K562 (cell line): ENCODE results near the gene RBM7. TPM values are rescaled to one million over a fixed set of nuclear protein-coding genes. Genes with fewer than 3 reads are reported as not detected.

ENCODE experiments used
- ATAC-seq: fragments of 200-7000 bp; cut with Tn5 transposase; 3 replicates; pipeline ENCODE4 v1.9.1; 2020; ENCODE audit warnings: moderate library complexity
- BruUV-seq: library from RNA; stranded (reverse); fragments of 400-500 nt; replicated peaks from 2 replicates; lab custom pipeline; 2021; lab: Mats Ljungman, UMichigan
- CTCF ChIA-PET: fragments of 300-600 bp; formaldehyde crosslinking; extraction: SDS; loops from one replicate; lab custom pipeline; 2021; ENCODE audit warnings: low intra/inter-chr PET ratio; lab: Yijun Ruan, JAX
- POLR2A ChIA-PET: fragments of 300-600, 350-650 bp; sonication (Branson Sonifier 250); formaldehyde crosslinking; extraction: SDS; loops from one replicate; lab custom pipeline; 2021; ENCODE audit warnings: antibody characterized with exemption, inconsistent platforms; lab: Yijun Ruan, JAX
- DNase-seq, 4 experiments: peaks; one replicate each; pipeline versions ENCODE4 v3.0.0 to v3.0.0-alpha.2; 2011 to 2018; ENCODE audit warnings: low spot score in 3 of 4, mixed read lengths in 3 of 4; ENCODE audit errors: extremely low read depth in 1 of 4
- FAIRE-seq: peaks from 2 replicates; lab custom pipeline; 2011; peaks lifted over from hg19 to GRCh38; lab: Jason Lieb, UNC
- H2AFZ ChIP-seq: 2 replicates; pipeline ENCODE4 v1.6.0; 2011; ENCODE audit warnings: low read depth, low read length, control low read depth, inconsistent platforms
- H3K27ac ChIP-seq: fragments of 200-600 bp; 3 replicates; pipeline ENCODE4 v1.8.0; 2011; ENCODE audit warnings: low read depth, mild to moderate bottlenecking, control low read depth, inconsistent platforms, low read length, moderate library complexity, mixed read lengths; ENCODE audit errors: extremely low read depth
- H3K27me3 ChIP-seq, 2 experiments: fragments of 300-600 bp in 1 of 2; 2 replicates in 1 of 2; 3 replicates in 1 of 2; pipeline versions ENCODE4 v1.6.0 to v1.8.0; 2011; ENCODE audit warnings: inconsistent platforms in 2 of 2, low read length in 2 of 2, mild to moderate bottlenecking in 1 of 2, mixed read lengths in 1 of 2, moderate library complexity in 1 of 2; ENCODE audit not compliant: control insufficient read depth in 2 of 2, insufficient read depth in 2 of 2
- H3K36me3 ChIP-seq: fragments of 300-600 bp; 3 replicates; pipeline ENCODE4 v1.8.0; 2011; ENCODE audit warnings: mild to moderate bottlenecking, low read length, inconsistent platforms; ENCODE audit not compliant: control insufficient read depth, insufficient read depth
- H3K4me1 ChIP-seq, 2 experiments: fragments of 200-600 bp in 1 of 2; replicated peaks in 1 of 2; 2 replicates in 1 of 2; 3 replicates in 1 of 2; pipeline versions ENCODE4 v1.5.1 to v1.8.0; 2011; ENCODE audit warnings: inconsistent platforms in 2 of 2, low read length in 2 of 2, mild to moderate bottlenecking in 1 of 2, mixed read lengths in 1 of 2, moderate library complexity in 1 of 2; ENCODE audit not compliant: control insufficient read depth in 2 of 2, insufficient read depth in 2 of 2
- H3K4me2 ChIP-seq: 2 replicates; pipeline ENCODE4 v1.6.1; 2011; ENCODE audit warnings: low read length, control low read depth, inconsistent platforms, mixed read lengths; ENCODE audit not compliant: insufficient read depth
- H3K4me3 ChIP-seq: fragments of 200-600 bp; sonication (generic), shearing (Covaris generic); 2 replicates; pipeline ENCODE4 v1.5.1; 2016; ENCODE audit warnings: control low read depth, inconsistent platforms
- H3K79me2 ChIP-seq: fragments of 200-600 bp; 3 replicates; pipeline ENCODE4 v1.8.0; 2011; ENCODE audit warnings: low read length, inconsistent platforms; ENCODE audit not compliant: control insufficient read depth, insufficient read depth
- H3K9ac ChIP-seq, 2 experiments: 2 replicates each; pipeline versions ENCODE4 v1.6.0 to v1.6.1; 2011; ENCODE audit warnings: low read depth in 2 of 2, low read length in 2 of 2, control low read depth in 1 of 2, inconsistent platforms in 1 of 2, mild to moderate bottlenecking in 1 of 2, mixed read lengths in 1 of 2; ENCODE audit not compliant: insufficient read depth in 1 of 2
- H3K9me1 ChIP-seq: one replicate; pipeline ENCODE4 v1.6.0; 2011; ENCODE audit warnings: inconsistent platforms, mild to moderate bottlenecking, low read length, moderate library complexity; ENCODE audit not compliant: control insufficient read depth, insufficient read depth
- H3K9me3 ChIP-seq: replicated peaks from 2 replicates; pipeline ENCODE4 v1.5.1; 2011; ENCODE audit warnings: low read depth, low read length, inconsistent platforms; ENCODE audit not compliant: control insufficient read depth, insufficient read depth
- H4K20me1 ChIP-seq: replicated peaks from 2 replicates; pipeline ENCODE4 v1.6.1; 2011; ENCODE audit warnings: low read length, inconsistent platforms, mixed read lengths; ENCODE audit not compliant: control insufficient read depth, insufficient read depth
- ATF2 ChIP-seq: sonication (generic); formaldehyde crosslinking; IDR thresholded peaks from 2 replicates; pipeline ENCODE4 v1.8.1; 2022; ENCODE audit warnings: missing genetic modification reagents
- L3MBTL2 ChIP-seq: fragments of 450-650 bp; IDR thresholded peaks from 2 replicates; pipeline ENCODE4 v1.6.1; 2016; ENCODE audit warnings: mild to moderate bottlenecking, moderate library complexity
- MCM2 ChIP-seq: fragments of 450-650 bp; IDR thresholded peaks from 2 replicates; pipeline ENCODE4 v1.6.1; 2017; ENCODE audit warnings: low read depth, mild to moderate bottlenecking
- MTF1 ChIP-seq: fragments of 250-450 bp; sonication (Bioruptor Pico); IDR thresholded peaks from 2 replicates; pipeline ENCODE4 v1.9.0; 2021; ENCODE audit warnings: moderate library complexity, mild to moderate bottlenecking, inconsistent platforms, borderline replicate concordance
- MYNN ChIP-seq, 2 experiments: sonication (generic); formaldehyde crosslinking in 1 of 2; IDR thresholded peaks; 2 replicates each; pipeline versions ENCODE4 v1.5.0 to v1.6.1; 2016 to 2020; ENCODE audit warnings: antibody characterized with exemption in 1 of 2, missing genetic modification reagents in 1 of 2
- PCBP1 ChIP-seq: fragments of 200-400 bp; formaldehyde crosslinking; IDR thresholded peaks from 2 replicates; pipeline ENCODE4 v1.6.1; 2018; ENCODE audit warnings: mild to moderate bottlenecking, low read depth, low read length; ENCODE audit not compliant: poor library complexity, severe bottlenecking
- SREBF1 ChIP-seq: fragments of 150-350 bp; IDR thresholded peaks from 2 replicates; pipeline ENCODE4 v1.6.1; 2014; ENCODE audit warnings: antibody characterized with exemption, low read depth, low read length, borderline replicate concordance
- SRSF9 ChIP-seq: fragments of 200-400 bp; formaldehyde crosslinking; IDR thresholded peaks from 2 replicates; pipeline ENCODE4 v1.6.1; 2017; ENCODE audit warnings: low read depth, low read length, borderline replicate concordance
- TRIM25 ChIP-seq: fragments of 450-650 bp; IDR thresholded peaks from 2 replicates; pipeline ENCODE4 v1.7.0; 2016; ENCODE audit warnings: borderline replicate concordance
- YBX1 ChIP-seq: fragments of 450-650 bp; IDR thresholded peaks from 2 replicates; pipeline ENCODE4 v1.7.1; 2016; ENCODE audit warnings: mild to moderate bottlenecking
- ZBTB33 ChIP-seq: sonication (generic); formaldehyde crosslinking; IDR thresholded peaks from 2 replicates; pipeline ENCODE4 v1.8.1; 2023; ENCODE audit warnings: mild to moderate bottlenecking, missing genetic modification reagents
- ZBTB7A ChIP-seq: IDR thresholded peaks from 2 replicates; pipeline ENCODE4 v1.6.1; 2011; ENCODE audit warnings: low read depth, mild to moderate bottlenecking, low read length, moderate library complexity, borderline replicate concordance; ENCODE audit not compliant: control insufficient read depth
- ZNF639 ChIP-seq, 2 experiments: fragments of 200-800 bp in 1 of 2; sonication (Bioruptor generic) in 1 of 2; sonication (generic) in 1 of 2; formaldehyde crosslinking in 1 of 2; IDR thresholded peaks in 1 of 2; conservative IDR thresholded peaks in 1 of 2; 2 replicates each; pipeline versions ENCODE4 v1.5.0 to v1.6.1; 2016 to 2020; ENCODE audit warnings: missing compliant biosample characterization in 1 of 2, missing genetic modification characterization in 1 of 2, missing genetic modification reagents in 1 of 2
- WGBS: fragments of 100-300 bp; shearing (Covaris generic); methylation state at CpG from one replicate; pipeline ENCODE4 v1.1.6; 2016; ENCODE audit warnings: low coverage, mixed read lengths; ENCODE audit not compliant: insufficient coverage; ENCODE audit errors: missing lambda C conversion rate; 5-methylcytosine and 5-hydroxymethylcytosine counted together
- in situ Hi-C: fragments of 300-500 bp; cut with MboI; formaldehyde crosslinking; loops from 4 replicates; pipeline ENCODE4 v1.15.0; 2018; ENCODE audit warnings: inconsistent platforms, mixed read lengths
- intact Hi-C: fragments of 100-400 bp; cut with micrococcal nuclease; formaldehyde crosslinking; loops from 2 replicates; pipeline ENCODE4 v1.14.2; 2022
- polyA plus RNA-seq, 8 experiments: library from polyadenylated mRNA; depleted of rRNA in 4 of 8; stranded (reverse) in 5 of 8; unstranded in 3 of 8; fragments of >200 nt; fragmentation: Nextera tagmentation in 2 of 8; fragmentation: Illumina TruSeq in 1 of 8; extraction: Ambion mirVana in 2 of 8; extraction: Trizol in 1 of 8; gene quantifications; 2 replicates each; pipeline versions ENCODE4 v1.2.1 to v1.2.3, GENCODE V29; 2011 to 2014; ENCODE audit warnings: inconsistent platforms in 1 of 8, missing spikeins in 1 of 8
- total RNA-seq, 7 experiments: library from RNA; depleted of rRNA in 6 of 7; stranded (reverse); fragments of >200 nt in 6 of 7; fragmentation: Illumina TruSeq in 2 of 7; extraction: Trizol in 2 of 7; gene quantifications; 2 replicates each; pipeline versions ENCODE4 v1.2.1 to v1.2.3, GENCODE V29; 2011 to 2021; ENCODE audit warnings: low replicate concordance in 1 of 7

The RBM7 gene
- total and polyA plus RNA-seq, 9 of the 15 experiments (the other 6 are each of a cell fraction or from before 2014, with no cell fraction given): 26.0 to 76.8 (median 49.6) TPM

- intact Hi-C loops: no loop called here
- WGBS: 0% methylated on average over 13 of the region's 13 CpGs
- H3K4me3 ChIP-seq: no peak overlapping the region
- BruUV-seq: no TSS peak
- no peak overlapping the region for H3K27ac ChIP-seq
- H3K9ac ChIP-seq: no peak overlapping the region
- in situ Hi-C loops: no loop called here
- no peaks in the 10 kb centered on the region for H3K36me3 ChIP-seq
- no peaks in the 10 kb centered on the region for H3K9me1 ChIP-seq
- ChIA-PET POLR2A (interaction anchor here (1.4 kb wide), 1 partner anchor 22 kb away, joined by 5 read pairs; no protein-coding TSS in a partner anchor), CTCF (no interaction called here)
- no peak overlapping the region for H3K4me2 ChIP-seq
- H3K79me2 ChIP-seq: no peaks in the 10 kb centered on the region
- H3K9me3 ChIP-seq: no peaks in the 10 kb centered on the region
- H2AFZ ChIP-seq: no peak overlapping the region
- H3K4me1 ChIP-seq: no peaks in the 10 kb centered on the region
- DNase-seq (no peak), FAIRE-seq (no peak), ATAC-seq (no peak)
- no peaks in the 10 kb centered on the region for H4K20me1 ChIP-seq
- H3K27me3 ChIP-seq: peaks cover 22 to 27% of the 10 kb centered on the region in 2 experiments
- no peak for TF ChIP-seq TRIM25
- TF ChIP-seq YBX1: no peak
- TF ChIP-seq ZBTB7A: no peak
- TF ChIP-seq PCBP1: no peak
- TF ChIP-seq ZNF639 (CRISPR knock-in tag; conservative IDR thresholded peaks at IDR 0.05 in 1 of 2, IDR thresholded peaks at IDR 0.05 in 1 of 2): no peak
- no peak for TF ChIP-seq ATF2 (CRISPR knock-in tag)
- no peak for TF ChIP-seq MTF1 (CRISPR knock-in tag)
- no peak for TF ChIP-seq SREBF1
- no peak for TF ChIP-seq ZBTB33 (CRISPR knock-in tag)
- TF ChIP-seq L3MBTL2: no peak
- no peak for TF ChIP-seq SRSF9
- no peak for TF ChIP-seq MYNN (IDR thresholded peaks at IDR 0.05)
- no peak for TF ChIP-seq MYNN (CRISPR knock-in tag; IDR thresholded peaks at IDR 0.05)
- no peak for TF ChIP-seq MCM2
Observed at GRCh38 chr11:114366331-114367243, 33.9 kb upstream of the RBM7 start.
